T1000 (cell line): ENCODE data around the gene RTKN.
"Not testable (repeated sequence)": the region's sequence is repeated elsewhere in the genome, so short reads cannot be mapped to it uniquely, and the experiment has no call there.

Experiments
- DNase-seq: peaks from one replicate; lab custom pipeline; 2025; ENCODE audit warnings: mixed read lengths; lab: John Stamatoyannopoulos, UW

The RTKN gene

GRCh38 chr2:74441690-74442482, at the start of gene RTKN:
Gene RTKN, minus strand, starts transcription at chr2:74441937. Its CDS starts 121 bp downstream, at chr2:74441816.
- DNase-seq, result no peak

GRCh38 chr2:74489906-74490305, 48.2 kb upstream of the RTKN start:
- no peak for DNase-seq

- no peak for DNase-seq
Measured at GRCh38 chr2:74488643-74489481, 47.1 kb upstream of the RTKN start.

DNA sequence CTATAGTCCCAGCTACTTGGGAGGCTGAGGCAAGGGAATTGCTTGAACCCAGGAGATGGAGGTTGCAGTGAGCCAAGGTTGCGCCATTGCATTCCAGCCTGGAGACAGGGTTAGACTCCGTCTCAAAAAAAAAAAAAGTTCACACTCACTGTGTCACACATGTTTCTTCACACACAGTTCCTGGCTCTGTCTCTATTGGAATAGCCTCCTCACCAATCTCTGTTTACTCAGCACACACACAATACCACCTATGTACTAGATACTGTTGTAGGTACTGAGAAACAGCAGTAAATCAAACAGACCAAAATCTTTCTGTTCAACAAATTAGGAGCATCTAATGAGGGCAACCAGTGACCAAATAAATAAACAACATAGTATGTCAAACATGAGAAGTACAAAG, 44.4 kb upstream of the RTKN start:
- no peak for DNase-seq

DNA sequence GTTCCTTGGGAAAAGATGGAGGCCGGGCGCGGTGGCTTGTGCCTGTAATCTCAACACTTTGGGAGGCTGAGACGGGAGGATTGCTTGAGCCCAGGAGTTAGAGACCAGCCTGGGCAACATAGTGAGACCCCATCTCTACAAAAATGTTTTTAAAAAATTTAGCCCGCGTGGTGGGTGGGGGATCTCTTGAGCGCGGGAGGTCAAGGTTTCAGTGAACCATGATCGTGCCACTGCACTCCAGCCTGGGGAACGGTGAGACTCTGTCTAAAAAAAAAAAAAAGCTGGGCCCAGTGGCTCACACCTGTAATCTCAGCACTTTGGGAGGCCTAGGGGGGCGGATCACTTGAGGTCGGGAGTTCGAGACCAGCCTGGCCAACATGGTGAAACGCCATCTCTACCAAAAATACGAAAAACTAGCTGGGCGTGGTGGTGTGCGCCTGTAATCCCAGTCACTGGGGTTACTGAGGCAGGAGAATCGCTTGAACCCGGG, 42.0 kb upstream of the RTKN start:
- not testable (repeated sequence) for DNase-seq

DNA sequence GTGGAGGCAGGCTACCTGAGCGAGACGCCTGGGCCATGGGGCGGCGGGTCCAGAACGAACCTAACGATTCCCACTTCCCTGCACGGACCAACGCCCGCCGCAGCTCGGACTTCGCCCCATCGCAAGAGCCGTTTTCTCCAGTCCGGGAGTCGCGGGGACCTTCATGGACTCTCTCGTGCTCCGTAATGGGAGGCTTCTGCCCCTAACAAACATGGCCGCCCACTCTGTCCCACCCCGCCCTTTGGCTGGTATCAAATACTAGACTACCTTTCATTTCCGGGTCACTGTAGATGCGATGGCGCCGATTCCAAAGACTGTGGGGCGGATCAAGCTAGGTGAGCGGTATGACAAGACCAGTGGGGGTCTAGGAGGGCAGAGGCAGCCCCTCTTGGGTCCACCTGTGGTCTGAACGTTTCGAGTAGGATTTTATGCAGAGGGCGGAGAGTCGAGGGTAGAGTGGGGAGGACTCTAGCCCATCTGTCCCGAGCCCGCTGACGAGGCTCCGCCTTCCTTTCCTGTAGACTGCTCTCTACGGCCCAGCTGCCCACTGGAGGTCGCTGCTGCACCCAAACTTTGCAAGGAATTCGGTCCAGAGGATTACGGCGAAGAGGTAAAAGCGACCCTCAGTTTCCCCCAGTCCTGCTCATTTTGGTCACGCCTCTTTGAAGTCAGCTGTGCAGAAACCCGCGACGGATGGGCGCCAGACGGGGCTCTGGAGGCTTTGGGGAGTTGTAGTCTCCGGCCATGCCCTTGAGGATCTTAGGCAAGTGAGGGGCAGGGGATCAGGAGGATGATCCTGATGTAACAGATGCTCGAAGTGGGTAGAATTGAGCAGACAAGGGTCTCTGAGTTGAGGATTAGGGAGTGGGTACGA, 41.3 kb upstream of the RTKN start, which contains the start of the genes CCDC142 and TTC31:
TSS of gene CCDC142 (minus strand) at position 198 of the 874 bp plus-strand sequence. CDS start at position 37, 161 bp downstream.
TSS of gene TTC31 (plus strand) at position 281 of the 874 bp plus-strand sequence. CDS start at position 296, 15 bp downstream.
- DNase-seq, result peak; percentile 89

GRCh38 chr2:74481961-74482800, 40.4 kb upstream of the RTKN start:
- no peak for DNase-seq

DNA sequence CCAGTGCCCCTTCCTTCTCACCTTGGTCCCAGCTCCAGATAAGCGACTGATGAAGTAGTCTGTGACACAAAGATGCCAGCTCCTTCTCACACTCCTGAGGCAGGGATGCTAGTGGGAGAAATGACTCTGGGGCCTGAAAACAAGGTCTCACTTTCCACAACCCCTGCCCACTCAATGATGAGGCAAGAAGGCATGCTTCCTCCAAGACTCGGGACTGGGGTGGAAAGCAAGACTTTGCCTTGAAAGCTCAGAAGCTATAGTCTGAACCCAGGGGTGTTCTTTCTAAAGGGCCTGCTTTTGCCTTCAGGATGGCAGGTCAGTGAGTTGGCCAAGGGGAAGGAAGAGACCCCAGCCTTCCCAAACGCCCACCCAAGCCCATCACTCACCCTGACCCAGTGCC, 39.7 kb upstream of the RTKN start:
- DNase-seq, result no peak

DNA sequence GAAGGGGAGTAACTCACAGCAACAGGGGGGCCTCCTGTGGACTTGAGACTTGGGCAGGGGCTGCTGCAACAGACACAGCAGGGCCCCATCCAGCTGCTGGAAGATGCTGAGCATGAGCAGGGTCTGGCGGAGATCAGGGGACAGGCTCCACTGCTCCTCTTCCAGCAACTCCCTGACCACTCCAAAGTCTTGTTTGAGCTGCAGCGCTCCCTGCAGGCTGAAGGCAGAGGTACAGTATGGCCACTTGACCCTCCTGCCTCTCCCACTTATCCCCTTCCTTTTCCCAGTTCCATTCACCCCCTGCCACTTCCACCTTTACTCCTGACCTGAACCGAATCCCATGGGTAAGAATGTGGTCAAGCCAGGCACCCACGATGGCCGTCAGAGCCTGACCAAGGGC, 33.2 kb upstream of the RTKN start:
- no peak for DNase-seq

- no peak for DNase-seq
Measured at GRCh38 chr2:74474481-74474880, 32.7 kb upstream of the RTKN start.

DNA sequence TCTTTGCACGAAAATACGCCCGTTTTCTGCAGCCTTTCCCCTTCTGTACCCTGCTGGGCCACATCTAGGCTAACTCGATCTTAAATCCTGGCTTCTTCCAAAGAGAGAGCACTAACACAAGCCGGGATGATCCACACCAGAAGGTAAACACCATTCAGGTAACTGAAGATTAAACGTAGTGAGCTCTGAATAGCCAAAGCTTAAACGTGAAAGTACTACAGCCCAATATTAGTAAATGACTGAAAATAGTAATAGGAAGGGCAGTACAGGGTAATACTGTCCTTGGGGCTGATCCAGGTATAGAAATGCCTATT, 31.2 kb upstream of the RTKN start:
- DNase-seq, result no peak

- peak; percentile 77 for DNase-seq
Measured at GRCh38 chr2:74472086-74472944, 30.6 kb upstream of the RTKN start, which contains the start of gene MRPL53. Gene MRPL53, minus strand, starts transcription at chr2:74472680. Its CDS starts 20 bp downstream, at chr2:74472660.

GRCh38 chr2:74471332-74472065, 29.8 kb upstream of the RTKN start:
- no peak for DNase-seq

- DNase-seq, result not testable (repeated sequence)
Measured at GRCh38 chr2:74470742-74471141, 29.0 kb upstream of the RTKN start.

- no peak for DNase-seq
Measured at GRCh38 chr2:74464406-74464805, 22.7 kb upstream of the RTKN start.

DNA sequence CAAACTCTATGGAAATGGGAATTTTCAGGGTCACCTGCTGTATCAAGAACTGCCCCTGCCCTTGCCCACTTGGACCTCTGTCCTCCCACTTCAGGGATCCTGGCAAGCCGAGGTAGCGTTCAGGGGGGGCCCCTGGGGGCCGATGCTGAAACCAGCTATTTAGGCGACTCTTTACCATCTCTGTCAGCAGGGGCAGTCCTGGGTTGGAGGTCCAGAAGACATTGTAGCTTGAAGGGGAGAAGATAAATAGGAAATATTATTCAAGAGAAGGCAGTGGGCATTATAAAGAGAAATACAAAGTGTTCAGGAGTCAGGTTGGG, 21.0 kb upstream of the RTKN start:
- DNase-seq, result no peak

GRCh38 chr2:74462054-74462785, 20.5 kb upstream of the RTKN start:
- no peak for DNase-seq

GRCh38 chr2:74461187-74462053, 19.7 kb upstream of the RTKN start:
- no peak for DNase-seq
